NCI-H82 (cell line): Measurements from ENCODE around the gene JARID2.
"Not testable (repeated sequence)": the region's sequence is repeated elsewhere in the genome, so short reads cannot be mapped to it uniquely, and the experiment has no call there.

Source experiments
- DNase-seq: peaks from one replicate; lab custom pipeline; 2025; lab: John Stamatoyannopoulos, UW

JARID2 gene

DNA sequence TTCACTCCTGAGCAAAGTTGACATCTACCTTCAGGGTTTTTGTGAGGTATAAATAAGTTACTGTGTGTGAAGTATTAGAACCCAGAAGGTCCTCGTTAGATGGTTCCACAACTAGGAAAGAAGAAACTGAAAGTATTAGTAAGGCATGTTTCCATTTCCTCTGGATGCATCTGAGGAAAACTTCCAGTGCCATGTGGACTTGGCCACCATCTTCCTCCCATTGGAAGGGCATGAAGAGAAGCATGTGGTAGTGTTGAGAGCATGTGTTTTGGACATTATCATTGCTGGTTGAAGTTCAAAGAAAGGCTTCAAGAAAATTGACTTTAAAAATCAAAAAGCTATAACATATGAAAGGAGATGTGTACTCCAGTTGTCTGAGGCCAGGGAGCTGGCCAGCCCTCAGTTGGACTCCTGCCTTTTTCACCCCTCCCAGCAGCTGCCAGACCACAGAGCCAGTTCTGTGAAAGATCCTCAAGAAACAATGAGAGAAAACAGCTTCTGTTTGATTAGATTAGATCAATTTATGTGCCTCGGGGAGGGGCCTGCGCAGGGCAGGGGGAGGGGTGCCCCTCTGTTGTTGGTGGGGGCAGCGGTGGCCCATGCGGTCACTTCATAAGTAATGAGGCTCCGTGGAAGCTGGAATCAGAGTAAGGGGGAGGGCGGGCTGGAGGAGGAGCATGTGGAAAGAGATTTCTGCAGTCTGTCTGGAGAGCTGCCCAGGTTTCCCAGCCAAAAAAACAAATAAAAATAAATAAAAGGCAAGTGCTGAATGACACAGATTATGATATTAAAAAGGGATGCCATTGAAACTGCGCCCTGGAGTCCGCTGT lies 154.0 kb downstream of the JARID2 start:
- DNase-seq: peak; percentile 98

DNA sequence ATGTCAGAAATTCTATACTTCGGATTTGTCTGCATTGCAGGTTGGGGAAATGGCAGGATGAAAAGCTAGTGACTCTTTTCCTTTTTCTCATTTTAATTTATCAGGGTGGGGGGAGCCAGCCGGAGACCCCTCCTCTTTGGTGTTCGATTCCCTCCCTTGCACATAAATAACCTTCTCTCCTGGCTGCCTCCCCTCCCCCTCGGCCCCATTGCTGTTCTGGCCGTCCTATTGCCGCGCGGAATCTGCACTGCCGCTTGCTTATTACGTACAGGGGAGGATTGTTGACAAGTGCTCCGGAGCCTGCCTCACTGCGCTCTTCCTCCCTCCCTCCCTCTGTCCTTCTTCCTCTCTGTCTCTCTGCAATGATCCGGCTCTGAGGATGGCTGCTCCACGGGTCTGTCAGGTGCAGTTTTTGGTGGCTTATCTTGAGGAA lies 154.7 kb downstream of the JARID2 start:
- peak; percentile 95 for DNase-seq

DNA sequence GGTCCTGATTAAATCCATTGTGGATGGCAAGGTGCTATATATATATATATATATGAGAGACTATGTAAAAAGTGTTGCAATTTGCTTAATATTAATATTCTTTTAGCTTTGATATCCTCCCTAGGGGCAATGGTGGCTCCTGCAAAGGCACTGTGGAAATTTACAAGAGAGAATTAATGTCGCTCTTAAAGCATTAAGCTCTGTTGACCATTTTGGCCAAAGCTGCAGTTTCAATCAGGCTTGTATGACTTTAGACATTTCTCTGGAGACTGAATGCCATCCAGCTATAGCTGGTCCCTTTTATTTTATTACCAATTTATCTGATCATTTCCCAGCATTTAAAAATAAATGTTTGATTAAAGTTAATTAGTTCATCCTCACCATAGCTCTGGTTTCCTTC lies 155.3 kb downstream of the JARID2 start:
- peak; percentile 51 for DNase-seq

GRCh38 chr6:15401769-15402250 lies 155.9 kb downstream of the JARID2 start:
- DNase-seq: no peak

GRCh38 chr6:15402406-15403045 lies 156.7 kb downstream of the JARID2 start:
- peak; percentile 34 for DNase-seq

- no peak for DNase-seq
These were observed 157.4 kb downstream of the JARID2 start for GRCh38 chr6:15403094-15403755.

DNA sequence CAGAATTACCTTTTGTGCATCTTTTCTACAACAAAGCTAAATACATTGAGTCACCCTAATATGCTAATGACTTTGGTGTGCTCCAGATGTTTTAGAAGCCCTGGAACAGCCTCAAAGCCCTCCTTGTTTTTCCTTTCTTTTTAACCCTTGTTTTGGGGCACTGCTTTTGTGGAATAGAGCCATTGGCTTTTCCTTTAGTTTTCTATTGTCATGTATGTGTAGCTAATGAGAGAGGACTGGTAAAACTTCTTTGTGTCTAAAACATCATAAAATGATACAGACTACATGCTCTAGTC lies 158.8 kb downstream of the JARID2 start:
- no peak for DNase-seq

GRCh38 chr6:15405129-15406068 lies 159.5 kb downstream of the JARID2 start:
- DNase-seq: no peak

- no peak for DNase-seq
These were observed 160.6 kb downstream of the JARID2 start for GRCh38 chr6:15406452-15406851.

DNA sequence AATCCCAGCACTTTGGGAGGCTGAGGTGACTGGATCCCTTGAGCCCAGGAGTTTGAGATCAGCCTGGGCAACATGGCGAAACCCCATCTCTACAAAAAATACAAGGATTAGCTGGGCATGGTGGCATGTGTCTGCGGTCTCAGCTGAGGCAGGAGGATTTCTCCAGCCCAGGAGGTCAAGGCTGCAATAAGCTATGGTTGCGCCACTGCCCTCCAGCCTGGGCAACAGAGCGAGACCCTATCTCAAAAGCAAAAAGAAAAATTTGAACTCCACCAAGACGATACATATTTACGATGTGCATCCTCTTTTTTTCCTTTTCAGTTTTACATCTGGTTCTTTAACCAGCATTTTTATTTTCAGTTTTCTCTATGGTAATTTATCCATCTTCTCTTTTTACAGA lies 162.1 kb downstream of the JARID2 start:
- no peak for DNase-seq

GRCh38 chr6:15408758-15409157 lies 162.9 kb downstream of the JARID2 start:
- no peak for DNase-seq

DNA sequence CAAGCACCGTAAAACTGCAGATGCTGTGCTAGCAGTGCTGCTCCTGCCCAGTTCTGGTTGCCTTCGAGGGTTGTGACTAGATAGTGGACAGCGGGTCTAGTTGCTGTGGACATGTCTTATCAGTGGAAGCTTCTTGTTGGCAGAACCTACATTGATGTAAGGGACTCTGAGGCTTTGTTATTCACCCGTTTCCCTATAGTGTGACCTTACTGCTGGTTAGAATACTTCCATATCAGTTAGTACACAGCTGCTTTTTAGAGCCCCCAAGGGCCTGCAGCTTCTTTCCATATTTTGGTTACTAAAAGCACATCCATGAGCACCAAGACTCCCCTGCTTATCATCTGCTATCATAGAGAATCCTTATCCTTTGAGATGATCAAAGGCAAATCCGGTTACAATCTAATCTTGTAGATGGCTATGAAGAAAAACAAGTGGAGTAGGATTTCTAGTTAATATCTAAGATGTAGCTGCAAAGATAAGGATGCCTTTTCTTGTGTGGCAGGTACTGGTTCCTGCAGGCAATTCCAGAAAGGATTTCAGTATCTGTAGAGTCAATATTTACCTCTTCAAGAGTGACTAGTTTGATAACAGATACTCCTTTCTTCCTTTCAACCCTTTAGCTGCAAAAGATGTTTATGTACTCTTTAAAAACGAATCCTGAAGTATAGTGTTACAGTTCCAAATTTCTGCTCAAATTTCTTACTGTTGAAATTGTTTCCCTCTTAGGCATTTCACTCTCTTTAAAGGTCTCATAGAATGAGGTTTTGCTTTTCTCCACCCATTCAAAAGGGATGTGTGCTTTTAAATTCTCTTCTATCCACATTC lies 163.6 kb downstream of the JARID2 start:
- DNase-seq: peak; percentile 85

DNA sequence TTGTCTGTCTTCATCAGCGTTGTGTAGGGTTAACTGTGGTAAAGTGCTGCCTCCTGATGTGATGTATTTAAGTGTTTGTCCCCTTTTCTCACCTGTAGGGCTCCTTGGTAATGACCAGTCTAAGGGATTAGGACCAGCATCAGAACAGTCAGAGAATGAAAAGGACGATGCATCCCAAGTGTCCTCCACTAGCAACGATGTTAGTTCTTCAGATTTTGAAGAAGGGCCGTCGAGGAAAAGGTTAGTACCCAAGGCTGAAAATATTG lies 164.2 kb downstream of the JARID2 start:
- no peak for DNase-seq

- DNase-seq: no peak
These were observed 164.9 kb downstream of the JARID2 start for GRCh38 chr6:15410752-15411151.

DNA sequence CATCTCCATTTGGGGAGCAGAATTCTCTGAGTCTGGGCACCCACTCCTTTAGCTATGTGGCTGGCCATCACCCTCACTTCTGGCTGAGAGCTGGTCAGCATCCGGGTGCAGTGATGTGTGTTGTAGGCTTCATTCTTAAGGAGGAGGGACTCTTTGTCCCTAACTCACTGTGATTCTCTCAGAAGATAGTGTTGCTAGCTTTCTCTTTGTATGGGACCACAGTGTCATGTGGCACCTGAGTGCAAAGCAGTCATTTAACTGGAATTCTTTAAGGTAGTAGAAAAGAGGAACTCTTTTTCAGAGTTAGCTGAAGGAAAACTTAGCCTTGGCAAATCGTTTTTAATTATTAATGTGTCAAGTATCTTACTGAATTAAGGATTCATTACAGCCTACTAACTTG lies 165.9 kb downstream of the JARID2 start:
- no peak for DNase-seq

GRCh38 chr6:15412767-15413166 lies 166.9 kb downstream of the JARID2 start:
- no peak for DNase-seq

DNA sequence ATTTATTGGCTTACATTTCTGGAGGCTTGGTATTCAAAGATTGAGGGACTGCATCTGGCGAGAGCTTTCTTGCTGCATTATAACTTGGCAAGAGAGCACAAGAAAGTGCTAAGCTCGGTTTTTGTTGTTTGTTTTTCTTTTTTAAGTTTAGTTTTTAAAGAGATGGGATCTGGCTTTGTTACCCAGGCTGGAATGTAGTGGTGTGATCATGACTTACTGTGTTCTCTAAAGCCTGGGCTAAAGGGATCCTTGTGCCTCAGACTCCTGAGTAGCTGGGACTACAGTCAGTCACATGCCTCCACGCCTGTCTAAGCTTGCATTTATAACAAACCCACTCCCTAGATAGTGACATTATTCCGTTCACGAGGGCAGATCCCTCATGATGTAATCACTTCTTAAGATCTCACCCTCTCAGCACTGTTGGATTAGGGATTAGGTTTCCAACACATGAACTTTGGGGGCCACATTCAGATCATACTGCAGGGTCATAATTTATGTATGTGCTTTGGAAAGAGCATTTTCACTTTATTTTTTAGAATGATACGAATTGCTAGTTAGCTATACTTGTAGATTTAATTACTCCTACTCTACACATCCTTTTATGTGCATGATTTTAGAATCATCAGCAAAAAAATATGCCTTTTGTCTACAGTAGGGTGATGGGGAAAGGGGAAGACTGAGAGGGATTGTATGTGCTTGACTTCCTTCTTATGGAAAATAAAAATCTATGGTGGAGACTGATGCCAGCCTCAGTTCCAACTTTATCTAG lies 167.8 kb downstream of the JARID2 start:
- DNase-seq: peak; percentile 62

DNA sequence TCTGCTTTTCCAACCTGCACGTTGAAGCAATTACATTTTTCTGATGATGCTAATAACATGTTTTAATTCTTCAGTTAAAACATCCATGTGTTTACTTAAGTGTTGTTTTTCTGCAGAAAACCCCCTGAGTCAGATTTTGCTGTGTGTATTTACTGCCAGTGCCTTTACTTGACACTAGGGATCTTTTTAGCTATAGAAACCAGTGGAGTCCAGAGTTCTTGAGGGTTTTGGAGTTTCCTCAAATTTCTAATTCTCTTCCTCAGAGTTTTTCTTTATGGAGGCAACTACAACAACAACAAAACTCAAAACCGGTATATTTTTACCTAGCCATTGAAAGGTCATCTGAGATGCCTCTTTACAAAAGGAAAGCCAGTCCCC lies 168.4 kb downstream of the JARID2 start:
- no peak for DNase-seq

DNA sequence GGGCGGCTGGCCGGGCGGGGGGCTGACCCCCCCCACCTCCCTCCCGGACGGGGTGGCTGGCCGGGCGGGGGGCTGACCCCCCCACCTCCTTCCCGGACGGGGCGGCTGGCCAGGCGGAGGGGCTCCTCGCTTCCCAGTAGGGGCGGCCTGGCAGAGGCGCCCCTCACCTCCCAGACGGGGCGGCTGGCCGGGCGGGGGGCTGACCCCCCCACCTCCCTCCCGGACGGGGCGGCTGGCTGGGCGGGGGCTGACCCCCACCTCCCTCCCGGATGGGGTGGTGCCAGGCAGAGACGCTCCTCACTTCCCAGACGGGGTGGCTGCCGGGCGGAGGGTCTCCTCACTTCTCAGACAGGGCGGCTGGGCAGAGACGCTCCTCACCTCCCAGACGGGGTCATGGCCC lies 169.8 kb downstream of the JARID2 start:
- not testable (repeated sequence) for DNase-seq

DNA sequence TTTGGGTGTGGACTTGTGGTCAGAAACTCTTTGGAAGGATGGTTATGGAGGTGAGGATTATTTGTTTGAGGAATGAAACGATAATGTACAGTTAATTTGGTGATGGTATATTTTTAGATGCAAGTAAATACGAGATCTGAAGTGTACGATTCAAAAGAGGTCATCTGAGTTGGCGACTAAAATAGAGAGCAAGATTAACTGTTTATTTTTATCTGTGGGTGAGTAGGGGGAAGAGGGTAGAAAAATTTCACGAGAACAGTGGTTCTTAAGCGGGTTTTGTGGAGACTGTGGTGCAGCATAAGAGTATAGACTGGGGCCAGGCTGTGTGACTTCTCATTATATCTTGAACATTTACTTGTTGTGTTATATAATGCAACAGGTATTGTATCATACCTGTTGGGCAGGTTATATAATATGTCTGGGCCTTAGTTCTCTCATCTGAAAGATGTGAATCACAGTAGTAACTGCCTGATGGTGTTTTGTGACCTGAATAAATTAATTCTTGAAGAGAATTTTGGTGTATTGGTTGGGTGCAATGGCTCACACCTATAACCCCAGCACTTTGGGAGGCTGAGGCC lies 171.2 kb downstream of the JARID2 start:
- DNase-seq: no peak
